NCI-H345 treated with DMSO at 0.1 percent for 48 hours (cell line): ENCODE measurements around the gene CNTD1.

ENCODE experiments used
- DNase-seq: peaks from one replicate; lab custom pipeline; 2025; ENCODE audit not compliant: unreplicated experiment; lab: John Stamatoyannopoulos, UW

CNTD1 gene

GRCh38 chr17:42803074-42803883 lies 4.6 kb downstream of the CNTD1 start:
- no peak for DNase-seq

DNA sequence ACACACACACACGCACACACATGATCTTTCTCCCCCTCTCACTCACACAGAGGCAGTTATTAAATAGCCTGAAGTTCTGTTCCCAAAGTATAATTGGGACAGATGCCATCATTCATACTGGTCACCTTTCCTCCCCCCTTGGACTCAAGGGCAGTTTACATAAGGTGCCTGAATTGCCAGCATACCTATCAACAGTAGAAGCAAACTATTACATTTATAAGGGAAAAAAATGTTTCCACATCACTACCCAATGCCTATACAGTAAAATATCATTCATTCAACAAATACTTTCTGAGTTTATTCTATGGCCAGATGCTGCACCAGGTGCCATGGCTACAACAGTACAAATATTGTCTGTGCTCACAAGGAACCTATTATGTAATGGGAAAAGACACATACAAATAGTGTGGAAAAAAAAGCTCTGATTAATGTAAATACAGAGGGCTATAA lies 6.3 kb downstream of the CNTD1 start:
- no peak for DNase-seq

GRCh38 chr17:42806249-42806648 lies 7.6 kb downstream of the CNTD1 start:
- no peak for DNase-seq

- no peak for DNase-seq
Observed at GRCh38 chr17:42809250-42809649, 10.6 kb downstream of the CNTD1 start.

GRCh38 chr17:42814633-42815399 lies 16.2 kb downstream of the CNTD1 start:
- DNase-seq: no peak

DNA sequence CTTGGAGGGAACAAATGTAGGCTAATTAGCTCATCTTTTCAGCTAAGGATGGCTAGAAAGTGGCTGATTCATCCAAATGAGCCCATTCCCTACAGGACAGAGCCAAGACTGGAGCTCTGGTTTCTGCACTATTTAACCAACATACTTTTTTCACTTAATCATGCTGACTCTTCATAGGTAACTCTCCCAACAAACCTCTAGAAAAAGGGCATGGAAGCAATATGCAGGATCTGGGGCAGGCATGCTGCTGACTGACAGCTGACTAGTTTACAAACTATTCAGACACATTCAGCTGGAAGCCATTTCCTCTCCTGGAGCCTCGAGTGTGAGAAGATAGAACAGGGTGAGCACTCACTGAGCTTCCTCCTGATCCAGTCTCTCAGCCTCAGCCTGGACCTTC lies 19.2 kb downstream of the CNTD1 start:
- DNase-seq: no peak

- no peak for DNase-seq
Observed at GRCh38 chr17:42818379-42818778, 19.7 kb downstream of the CNTD1 start.

DNA sequence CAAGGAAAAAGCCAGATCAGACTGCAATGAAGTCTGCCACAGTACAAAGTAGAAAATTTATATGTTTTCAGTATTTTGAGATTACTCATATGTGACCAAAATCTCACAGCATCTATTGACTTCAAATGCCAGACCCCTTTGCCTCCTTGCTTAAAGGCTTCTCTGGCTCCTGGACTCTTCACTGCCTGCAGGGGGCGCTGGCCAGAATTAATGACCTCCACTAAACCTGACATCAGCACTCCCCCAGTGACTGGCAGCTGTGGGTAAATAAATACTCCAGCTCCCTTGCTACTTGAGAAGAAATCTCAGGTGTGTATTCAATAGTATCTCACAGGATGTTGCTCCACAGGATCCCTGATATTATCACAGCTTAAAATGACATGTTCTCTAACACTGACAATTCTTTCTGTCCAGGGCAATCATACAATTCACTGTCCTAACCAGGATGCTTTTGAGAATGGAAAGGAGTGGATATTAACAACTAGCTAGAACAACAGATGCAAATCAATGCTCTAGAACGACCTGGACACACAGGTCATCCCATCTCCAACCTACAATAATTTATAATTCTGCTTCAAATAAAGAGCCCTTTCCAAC lies 21.4 kb downstream of the CNTD1 start:
- DNase-seq: peak; percentile 21

GRCh38 chr17:42821176-42821575 lies 22.5 kb downstream of the CNTD1 start:
- DNase-seq: no peak

DNA sequence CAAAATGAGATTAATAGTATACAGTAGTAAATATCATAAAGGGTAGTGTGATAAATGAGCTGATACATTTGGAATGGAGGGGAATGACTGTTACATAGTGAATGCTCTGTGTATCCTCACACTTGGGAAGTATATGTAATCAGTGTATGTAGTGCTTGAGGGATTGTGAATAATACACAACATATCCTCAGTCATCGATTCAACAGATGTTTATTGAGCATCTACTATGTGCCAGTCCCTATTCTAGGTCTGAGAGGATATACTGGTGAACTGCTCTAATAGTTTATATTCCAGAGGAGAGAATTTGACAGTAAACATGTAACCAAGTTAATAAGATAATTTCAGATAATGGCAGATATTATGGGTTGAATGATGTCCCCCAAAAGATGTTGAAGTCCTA lies 28.8 kb downstream of the CNTD1 start:
- DNase-seq: no peak

GRCh38 chr17:42830971-42831370 lies 32.3 kb downstream of the CNTD1 start:
- DNase-seq: no peak

- no peak for DNase-seq
Observed at GRCh38 chr17:42832213-42832933, 33.7 kb downstream of the CNTD1 start.

- DNase-seq: peak; percentile 82
Observed at GRCh38 chr17:42832934-42833766, 34.5 kb downstream of the CNTD1 start, which contains the start of gene PSME3. PSME3 (plus strand) TSS chr17:42833397; CDS start chr17:42833632, 235 bp downstream.

GRCh38 chr17:42833767-42834422 lies 35.2 kb downstream of the CNTD1 start:
- DNase-seq: no peak

DNA sequence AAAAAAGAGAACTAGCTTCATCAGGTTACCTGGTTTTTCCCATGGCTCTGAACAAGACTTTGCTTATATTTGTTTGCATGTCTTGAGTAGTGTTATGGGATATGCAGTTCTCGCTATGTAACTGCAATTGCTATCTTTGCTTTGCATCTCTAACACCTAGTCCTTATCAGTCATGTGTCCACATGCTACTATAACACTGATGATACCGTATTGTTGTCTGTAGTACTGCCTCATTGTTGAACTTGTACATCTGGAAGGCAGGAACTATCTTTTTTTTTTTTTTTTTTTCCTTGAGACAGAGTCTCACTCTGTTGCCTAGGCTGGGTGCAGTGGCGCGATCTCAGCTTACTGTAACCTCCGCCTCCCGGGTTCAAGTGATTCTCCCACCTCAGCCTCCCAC lies 37.1 kb downstream of the CNTD1 start:
- no peak for DNase-seq

GRCh38 chr17:42841975-42842685 lies 43.5 kb downstream of the CNTD1 start:
- no peak for DNase-seq

GRCh38 chr17:42843358-42843934 lies 44.8 kb downstream of the CNTD1 start:
- DNase-seq: peak; percentile 31

DNA sequence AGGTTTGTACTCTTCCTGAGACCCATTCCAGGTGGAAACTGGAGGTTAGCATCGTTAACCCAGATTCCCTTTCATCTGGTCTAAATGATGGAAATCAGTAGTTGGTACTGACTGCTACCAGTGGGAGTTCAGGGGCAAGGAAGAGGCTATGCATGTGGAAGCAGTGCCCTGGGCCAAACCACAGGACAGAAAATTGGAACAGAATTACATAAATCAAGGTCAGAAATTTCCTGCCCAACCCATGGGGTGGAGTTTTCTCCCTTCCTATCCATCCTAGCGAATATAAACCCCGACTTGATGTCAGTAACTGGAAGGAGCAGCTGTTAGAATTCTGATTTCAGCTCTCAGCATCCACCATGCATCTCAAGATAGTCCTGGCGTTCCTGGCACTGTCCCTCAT lies 45.6 kb downstream of the CNTD1 start, which contains the start of gene AOC2:
Gene AOC2, plus strand, starts transcription at position 310 of the 400 bp plus-strand sequence. Its CDS starts 47 bp downstream, at position 357.
- DNase-seq: no peak
